Medulla oblongata (tissue), 1 donor: ENCODE results near the gene UBE2QL1.

ENCODE experiments used
- DNase-seq: peaks from one replicate; pipeline ENCODE4 v3.0.0-alpha.2; 2015; ENCODE audit errors: extremely low spot score

The UBE2QL1 gene

GRCh38 chr5:6448622-6449464 lies at the start of gene UBE2QL1:
UBE2QL1 (plus strand) TSS chr5:6448859; CDS start chr5:6448894, 35 bp downstream.
- DNase-seq, result no peak

GRCh38 chr5:6399980-6400910 lies 48.4 kb upstream of the UBE2QL1 start:
- DNase-seq, result no peak

- DNase-seq, result no peak
These were observed 47.2 kb upstream of the UBE2QL1 start for GRCh38 chr5:6401410-6401809.

- DNase-seq, result no peak
These were observed 45.7 kb upstream of the UBE2QL1 start for GRCh38 chr5:6402939-6403338.

- DNase-seq, result no peak
These were observed 45.2 kb upstream of the UBE2QL1 start for GRCh38 chr5:6403416-6403815.

GRCh38 chr5:6404129-6404528 lies 44.5 kb upstream of the UBE2QL1 start:
- DNase-seq, result no peak

GRCh38 chr5:6405591-6405990 lies 43.1 kb upstream of the UBE2QL1 start:
- DNase-seq, result no peak

GRCh38 chr5:6407558-6408259 lies 41.0 kb upstream of the UBE2QL1 start:
- no peak for DNase-seq

GRCh38 chr5:6408260-6408596 lies 40.4 kb upstream of the UBE2QL1 start:
- DNase-seq, result no peak

- DNase-seq, result no peak
These were observed 39.8 kb upstream of the UBE2QL1 start for GRCh38 chr5:6408627-6409446.

- DNase-seq, result no peak
These were observed 38.2 kb upstream of the UBE2QL1 start for GRCh38 chr5:6410421-6410820.

GRCh38 chr5:6411141-6411540 lies 37.5 kb upstream of the UBE2QL1 start:
- no peak for DNase-seq

- no peak for DNase-seq
These were observed 35.8 kb upstream of the UBE2QL1 start for GRCh38 chr5:6412811-6413210.

GRCh38 chr5:6417657-6418056 lies 31.0 kb upstream of the UBE2QL1 start:
- no peak for DNase-seq

- DNase-seq, result no peak
These were observed 29.9 kb upstream of the UBE2QL1 start for GRCh38 chr5:6418679-6419276.

- DNase-seq, result no peak
These were observed 29.3 kb upstream of the UBE2QL1 start for GRCh38 chr5:6419340-6419852.

- no peak for DNase-seq
These were observed 25.1 kb upstream of the UBE2QL1 start for GRCh38 chr5:6423327-6424109.

- no peak for DNase-seq
These were observed 24.5 kb upstream of the UBE2QL1 start for GRCh38 chr5:6424110-6424659.

GRCh38 chr5:6424700-6425099 lies 24.0 kb upstream of the UBE2QL1 start:
- DNase-seq, result no peak

GRCh38 chr5:6427694-6428093 lies 21.0 kb upstream of the UBE2QL1 start:
- DNase-seq, result no peak
